K562 (cell line): ENCODE results near the gene UBAC2. TPM values are rescaled to one million over a fixed set of nuclear protein-coding genes. Genes with fewer than 3 reads are reported as not detected.

ENCODE experiments used
- CHD7 ChIP-seq: fragments of 200-600 bp; sonication (generic); IDR thresholded peaks from one replicate; pipeline ENCODE4 v1.6.1; 2012; ENCODE audit warnings: mild to moderate bottlenecking, low read depth, low read length, inconsistent platforms
- HLTF ChIP-seq: fragments of 450-650 bp; IDR thresholded peaks from 2 replicates; pipeline ENCODE4 v1.6.1; 2016
- HMG20A ChIP-seq: fragments of 450-650 bp; formaldehyde crosslinking; conservative IDR thresholded peaks from 2 replicates; pipeline ENCODE4 v1.4.0; 2020; ENCODE audit warnings: mild to moderate bottlenecking, mixed read lengths
- L3MBTL2 ChIP-seq: fragments of 450-650 bp; IDR thresholded peaks from 2 replicates; pipeline ENCODE4 v1.6.1; 2016; ENCODE audit warnings: mild to moderate bottlenecking, moderate library complexity
- MNT ChIP-seq, 2 experiments: fragments of 450-650 bp; conservative IDR thresholded peaks; 2 replicates each; pipeline ENCODE4 v1.6.1; 2017; ENCODE audit warnings: mild to moderate bottlenecking in 2 of 2, moderate library complexity in 2 of 2
- MYNN ChIP-seq, 2 experiments: sonication (generic); formaldehyde crosslinking in 1 of 2; IDR thresholded peaks; 2 replicates each; pipeline versions ENCODE4 v1.5.0 to v1.6.1; 2016 to 2020; ENCODE audit warnings: antibody characterized with exemption in 1 of 2, missing genetic modification reagents in 1 of 2
- NR1H2 ChIP-seq: sonication (generic); formaldehyde crosslinking; IDR thresholded peaks from 2 replicates; pipeline ENCODE4 v1.4.0; 2020; ENCODE audit warnings: mild to moderate bottlenecking, missing genetic modification reagents
- NR2C2 ChIP-seq, 2 experiments: fragments of 200-800 bp in 1 of 2; sonication (Bioruptor generic) in 1 of 2; sonication (generic) in 1 of 2; formaldehyde crosslinking in 1 of 2; IDR thresholded peaks; 2 replicates each; pipeline versions ENCODE4 v1.6.1 to v1.8.0; 2016 to 2022; ENCODE audit warnings: mild to moderate bottlenecking in 1 of 2, missing compliant biosample characterization in 1 of 2, missing genetic modification characterization in 1 of 2, missing genetic modification reagents in 1 of 2
- POLR3A ChIP-seq: IDR thresholded peaks from 2 replicates; pipeline ENCODE4 v1.6.1; 2011; ENCODE audit warnings: borderline replicate concordance, mild to moderate bottlenecking, moderate library complexity; ENCODE audit not compliant: insufficient read length, insufficient read depth; ENCODE audit errors: extremely low read depth
- POLR3G ChIP-seq: IDR thresholded peaks from 2 replicates; pipeline ENCODE4 v1.6.1; 2011; ENCODE audit not compliant: insufficient read length, insufficient replicate concordance; ENCODE audit errors: extremely low read depth
- SOX6 ChIP-seq: fragments of 450-650 bp; IDR thresholded peaks from 2 replicates; pipeline ENCODE4 v1.6.1; 2014; ENCODE audit warnings: mild to moderate bottlenecking
- SP2 ChIP-seq: IDR thresholded peaks from 2 replicates; pipeline ENCODE4 v1.6.1; 2011; ENCODE audit warnings: mild to moderate bottlenecking, low read depth, low read length, moderate library complexity; ENCODE audit not compliant: poor library complexity, severe bottlenecking; ENCODE audit errors: extremely low read depth
- SPI1 ChIP-seq: IDR thresholded peaks from 2 replicates; pipeline ENCODE4 v1.6.1; 2011; ENCODE audit warnings: low read depth, low read length, control low read depth, borderline replicate concordance
- TAL1 ChIP-seq: fragments of 450-650 bp; IDR thresholded peaks from 2 replicates; pipeline ENCODE4 v1.6.1; 2016; ENCODE audit warnings: mild to moderate bottlenecking
- TCF3 ChIP-seq: sonication (generic); formaldehyde crosslinking; IDR thresholded peaks from 2 replicates; pipeline ENCODE4 v1.4.0; 2020; ENCODE audit warnings: mild to moderate bottlenecking, missing genetic modification reagents
- XRCC4 ChIP-seq: IDR thresholded peaks from one replicate; pipeline ENCODE4 v1.6.1; 2011; ENCODE audit not compliant: insufficient read depth, insufficient read length; ENCODE audit errors: extremely low read depth
- ZNF507 ChIP-seq: conservative IDR thresholded peaks from 2 replicates; pipeline ENCODE4 v1.6.1; 2017; ENCODE audit warnings: missing genetic modification characterization, missing compliant biosample characterization
- polyA plus RNA-seq, 8 experiments: library from polyadenylated mRNA; depleted of rRNA in 4 of 8; stranded (reverse) in 5 of 8; unstranded in 3 of 8; fragments of >200 nt; fragmentation: Nextera tagmentation in 2 of 8; fragmentation: Illumina TruSeq in 1 of 8; extraction: Ambion mirVana in 2 of 8; extraction: Trizol in 1 of 8; gene quantifications; 2 replicates each; pipeline versions ENCODE4 v1.2.1 to v1.2.3, GENCODE V29; 2011 to 2014; ENCODE audit warnings: inconsistent platforms in 1 of 8, missing spikeins in 1 of 8
- total RNA-seq, 7 experiments: library from RNA; depleted of rRNA in 6 of 7; stranded (reverse); fragments of >200 nt in 6 of 7; fragmentation: Illumina TruSeq in 2 of 7; extraction: Trizol in 2 of 7; gene quantifications; 2 replicates each; pipeline versions ENCODE4 v1.2.1 to v1.2.3, GENCODE V29; 2011 to 2021; ENCODE audit warnings: low replicate concordance in 1 of 7

Gene UBAC2
- total and polyA plus RNA-seq, 9 of the 15 experiments (the other 6 are each of a cell fraction or from before 2014, with no cell fraction given), result 6.0 to 84.1 (median 32.3) TPM

- TF ChIP-seq CHD7 (no peak), TAL1 (peak; percentile 16; the same call in 1 of the 2 replicates), NR1H2 (CRISPR knock-in tag) (no peak), SOX6 (no peak; the same call in 1 of the 2 replicates), SP2 (no peak), SPI1 (no peak), NR2C2 (CRISPR knock-in tag; IDR thresholded peaks at IDR 0.05) (no peak), NR2C2 (tag; IDR thresholded peaks at IDR 0.05) (no peak), MYNN (IDR thresholded peaks at IDR 0.05) (no peak), MYNN (CRISPR knock-in tag; IDR thresholded peaks at IDR 0.05) (no peak), POLR3G (no peak), HLTF (no peak), XRCC4 (no peak), L3MBTL2 (peak; percentile 68; the same call in 1 of the 2 replicates), TCF3 (CRISPR knock-in tag) (peak; percentile 65), POLR3A (no peak), MNT (conservative IDR thresholded peaks at IDR 0.05) (peak in 1 of 2 experiments; percentile 56; a peak in 2 of 4 replicates), HMG20A (no peak), ZNF507 (tag) (no peak)
Measured at GRCh38 chr13:99151516-99151915, 49.1 kb upstream of the UBAC2 start (continued).
